Heart left ventricle (tissue), 16 donors: ENCODE data around the gene CCNQ. TPM values are rescaled to one million over a fixed set of nuclear protein-coding genes. Genes with fewer than 3 reads are reported as not detected.
A peak's percentile ranks its signal among the peaks of the same experiment; 100 is the strongest.

Source experiments
- ATAC-seq, 4 donors: fragments of 200-7000 bp; cut with Tn5 transposase; one replicate each; pipeline ENCODE4 v1.9.1; 2020 to 2022; ENCODE audit warnings: moderate library complexity in 4 of 4, mild to moderate bottlenecking in 3 of 4, moderate number of reproducible peaks in 1 of 4
- DNase-seq, 5 donors: peaks; one replicate each; pipeline ENCODE4 v3.0.0-alpha.2; 2020
- H3K27ac ChIP-seq, 12 donors: fragments of 200-600 bp; sonication (generic) in 4 of 12; one replicate each; pipeline versions ENCODE4 v1.5.0 to v1.8.0; 2016 to 2022; ENCODE audit warnings: mild to moderate bottlenecking in 2 of 12
- H3K27me3 ChIP-seq, 9 donors: fragments of 200-600 bp; sonication (generic) in 2 of 9; one replicate each; pipeline versions ENCODE4 v1.5.1 to v1.8.0; 2016 to 2022; ENCODE audit warnings: mild to moderate bottlenecking in 3 of 9
- H3K36me3 ChIP-seq, 9 donors: fragments of 200-600 bp; sonication (generic) in 2 of 9; one replicate each; pipeline versions ENCODE4 v1.5.0 to v1.8.0; 2018 to 2022; ENCODE audit warnings: mild to moderate bottlenecking in 2 of 9
- H3K4me1 ChIP-seq, 12 donors: fragments of 200-600 bp; sonication (generic) in 4 of 12; one replicate each; pipeline versions ENCODE4 v1.5.0 to v1.8.0; 2016 to 2022; ENCODE audit warnings: mild to moderate bottlenecking in 3 of 12
- H3K4me3 ChIP-seq, 12 donors: fragments of 200-600 bp; sonication (generic) in 4 of 12; one replicate each; pipeline versions ENCODE4 v1.5.0 to v1.8.0; 2017 to 2022; ENCODE audit warnings: mild to moderate bottlenecking in 9 of 12, moderate library complexity in 4 of 12
- H3K9me3 ChIP-seq, 12 donors: fragments of 200-600 bp; sonication (generic) in 4 of 12; one replicate each; pipeline versions ENCODE4 v1.5.0 to v1.8.0; 2016 to 2022; ENCODE audit warnings: mild to moderate bottlenecking in 1 of 12
- POLR2A ChIP-seq, 2 donors: fragments of 450-650 bp; IDR thresholded peaks; one replicate each; pipeline ENCODE4 v1.6.1; 2017; ENCODE audit warnings: antibody characterized with exemption in 2 of 2, mild to moderate bottlenecking in 2 of 2, moderate library complexity in 2 of 2
- WGBS, 4 donors: extraction: QIAGEN DNeasy Blood & Tissue Kit in 2 of 4; methylation state at CpG; one replicate each; pipeline versions ENCODE4 v1.1.5 to v1.1.7; 2013 to 2018; 5-methylcytosine and 5-hydroxymethylcytosine counted together
- intact Hi-C, 10 donors: fragments of 100-400 bp; cut with DNase I; formaldehyde crosslinking; loops; one replicate each; pipeline versions ENCODE4 v1.11.1 to v1.14.2; 2022
- polyA plus RNA-seq, 2 donors: library from polyadenylated mRNA; stranded (reverse); fragments of 200-250 nt; gene quantifications; one replicate each; pipeline ENCODE4 v1.2.3, GENCODE V29; 2013
- total RNA-seq, 9 donors: library from RNA; depleted of rRNA in 2 of 9; stranded (reverse); fragments of >200 nt in 2 of 9; fragmentation: NEBNext Ultra II Directional in 3 of 9; extraction: Animal tissue kit (Norgen Biotek cat#: 25700) in 3 of 9; gene quantifications; one replicate each; pipeline versions ENCODE4 v1.1.0 to v1.2.4, GENCODE V29; 2016 to 2023
- TF ChIP-seq, protein P1 (sequence below), 12 donors: fragments of 200-600 bp; sonication (generic) in 4 of 12; IDR thresholded peaks; one replicate each; pipeline versions ENCODE4 v1.5.0 to v1.8.0; 2018 to 2022; ENCODE audit warnings: antibody characterized with exemption in 12 of 12, mild to moderate bottlenecking in 5 of 12
- donor health status: ischemic (EF 13 %, LVEDD 7.1; RV severe dilation, severe dysfunction).
- donor health status: healthy with polysubstance abuse.
- donor health status: DM: no; HTN: yes; CAD: no.
- donor health status: DM: no; HTN: no; CAD: no.
- donor health status: ischemic (EF 25% LVEDD 6.9; RV normal size, moderate dysfunction).
- donor health status: ischemic (EF 25% LVEDD 5.7; RV mildly dilated, moderate dysfunction).
- donor health status: healthy.
- donor health status: DM: yes; HTN: yes; CAD: no.
- donor health status: ischemic (EF 35%, LVEDD 5.7; RV mildly dilated, moderate dysfunction).
- donor health status: nonischemic (EF 11% LVEDD 7.7; RV severe dilation, severe dysfunction).
- donor health status: DM: yes; HTN: yes; CAD: no.
- donor health status: PGD.
- donor health status: ischemic (EF 29% LVEDD 5.4; RV normal size, mild dysfunction).
- donor health status: nonischemic (EF 23%, LVEDD 6.1; RV moderate dilation, normal function).

CCNQ gene
- total and polyA plus RNA-seq, 11 donors, result 16.2 to 126 (median 46.5) TPM

DNA sequence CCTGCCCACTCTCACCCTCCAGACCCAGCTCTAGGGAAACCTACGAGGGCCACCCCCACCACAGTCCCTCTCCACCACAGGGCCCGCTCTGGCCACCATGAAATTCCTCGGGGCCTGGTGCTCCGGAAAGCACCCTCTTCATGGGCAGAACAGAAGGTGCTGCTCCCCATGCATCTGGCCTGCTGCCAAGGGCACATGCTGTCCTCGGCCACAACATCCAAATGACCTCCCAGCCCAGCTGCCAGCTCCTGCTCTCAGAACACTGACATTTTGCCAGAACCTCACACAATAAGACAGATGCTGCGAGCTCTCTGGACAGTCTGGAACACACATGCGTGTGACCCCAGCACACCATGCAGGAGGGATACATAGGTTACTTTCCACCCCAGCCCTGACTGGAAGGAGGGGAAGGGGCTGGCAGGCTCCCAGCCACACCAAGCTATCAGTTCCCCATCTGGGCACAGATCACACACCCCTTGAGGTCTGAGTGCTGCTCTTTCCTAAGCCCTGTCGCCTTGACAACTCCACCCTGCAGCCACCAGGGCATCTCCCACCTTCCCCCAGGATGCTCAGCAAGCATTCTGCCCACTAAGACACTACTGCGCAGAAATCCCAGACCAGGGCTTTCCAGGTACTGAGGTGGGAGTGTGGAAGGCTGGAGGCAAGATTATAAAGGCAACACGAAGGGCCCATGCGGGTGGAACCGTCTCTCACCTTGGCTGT, 5.8 kb downstream of the CCNQ start:
- H3K4me3 ChIP-seq, result no peak overlapping the region
- DNase-seq, result peak; percentile 48 to 84 (median 72)
- H3K36me3 ChIP-seq, result peaks cover 0 to 40% (median 14%) of the 10 kb centered on the region in 9 donors
- H3K4me1 ChIP-seq, result peaks cover 0 to 17% (median 3%) of the 10 kb centered on the region in 12 donors
- H3K9me3 ChIP-seq, result no peaks in the 10 kb centered on the region
- intact Hi-C loops, result no loop called here
- WGBS, 4 donors, result 64 to 72% (median 68%) methylated on average over 12 of the region's 12 CpGs
- no peaks in the 10 kb centered on the region for H3K27me3 ChIP-seq
- ATAC-seq, result peak; percentile 78 to 91 (median 84)
- no peak for TF ChIP-seq POLR2A (IDR thresholded peaks at IDR 0.05)
- TF ChIP-seq, protein P1, sequence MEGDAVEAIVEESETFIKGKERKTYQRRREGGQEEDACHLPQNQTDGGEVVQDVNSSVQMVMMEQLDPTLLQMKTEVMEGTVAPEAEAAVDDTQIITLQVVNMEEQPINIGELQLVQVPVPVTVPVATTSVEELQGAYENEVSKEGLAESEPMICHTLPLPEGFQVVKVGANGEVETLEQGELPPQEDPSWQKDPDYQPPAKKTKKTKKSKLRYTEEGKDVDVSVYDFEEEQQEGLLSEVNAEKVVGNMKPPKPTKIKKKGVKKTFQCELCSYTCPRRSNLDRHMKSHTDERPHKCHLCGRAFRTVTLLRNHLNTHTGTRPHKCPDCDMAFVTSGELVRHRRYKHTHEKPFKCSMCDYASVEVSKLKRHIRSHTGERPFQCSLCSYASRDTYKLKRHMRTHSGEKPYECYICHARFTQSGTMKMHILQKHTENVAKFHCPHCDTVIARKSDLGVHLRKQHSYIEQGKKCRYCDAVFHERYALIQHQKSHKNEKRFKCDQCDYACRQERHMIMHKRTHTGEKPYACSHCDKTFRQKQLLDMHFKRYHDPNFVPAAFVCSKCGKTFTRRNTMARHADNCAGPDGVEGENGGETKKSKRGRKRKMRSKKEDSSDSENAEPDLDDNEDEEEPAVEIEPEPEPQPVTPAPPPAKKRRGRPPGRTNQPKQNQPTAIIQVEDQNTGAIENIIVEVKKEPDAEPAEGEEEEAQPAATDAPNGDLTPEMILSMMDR (IDR thresholded peaks at IDR 0.05), result no peak
- H3K27ac ChIP-seq, result peak overlapping the region in 9 of 12 donors; percentile 13 to 83 (median 67)

DNA sequence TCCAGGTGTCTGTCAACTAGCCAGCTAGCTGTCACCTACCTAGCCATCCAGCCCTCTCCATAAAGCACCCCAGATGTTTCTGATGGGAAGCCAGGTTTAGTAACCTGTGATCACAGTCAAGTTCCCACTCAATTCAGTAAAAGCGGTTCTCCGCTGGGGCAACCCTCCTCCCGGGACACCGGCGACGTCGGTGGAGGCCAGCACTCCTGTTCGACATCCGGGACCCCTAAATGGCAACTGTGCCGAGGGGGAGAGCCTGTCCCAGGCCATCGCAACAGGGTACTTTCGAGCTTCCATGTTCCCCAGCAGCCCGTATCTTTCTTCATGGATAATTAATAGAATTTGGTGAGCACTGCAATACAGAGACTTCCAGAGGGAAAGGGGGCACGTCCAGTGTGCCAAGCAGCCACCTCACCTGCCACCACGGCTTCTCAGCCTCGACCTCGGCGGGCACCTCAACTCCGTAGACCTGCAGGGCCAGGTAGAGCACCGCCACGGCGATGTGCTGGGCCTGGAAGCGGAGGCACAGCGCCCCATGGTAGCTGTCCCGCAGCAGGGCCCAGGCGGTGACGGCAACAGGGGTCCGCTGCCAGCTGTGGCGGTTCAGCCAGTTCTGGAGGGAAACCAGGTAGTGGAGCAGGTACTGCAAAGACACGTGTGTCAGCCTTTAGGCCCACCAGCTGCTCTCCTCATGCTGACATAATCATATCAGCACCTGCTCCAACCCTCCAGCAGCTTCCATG, 6.7 kb downstream of the CCNQ start:
- peaks cover 0 to 49% (median 22%) of the 10 kb centered on the region in 9 donors for H3K36me3 ChIP-seq
- intact Hi-C loops, result no loop called here

DNA sequence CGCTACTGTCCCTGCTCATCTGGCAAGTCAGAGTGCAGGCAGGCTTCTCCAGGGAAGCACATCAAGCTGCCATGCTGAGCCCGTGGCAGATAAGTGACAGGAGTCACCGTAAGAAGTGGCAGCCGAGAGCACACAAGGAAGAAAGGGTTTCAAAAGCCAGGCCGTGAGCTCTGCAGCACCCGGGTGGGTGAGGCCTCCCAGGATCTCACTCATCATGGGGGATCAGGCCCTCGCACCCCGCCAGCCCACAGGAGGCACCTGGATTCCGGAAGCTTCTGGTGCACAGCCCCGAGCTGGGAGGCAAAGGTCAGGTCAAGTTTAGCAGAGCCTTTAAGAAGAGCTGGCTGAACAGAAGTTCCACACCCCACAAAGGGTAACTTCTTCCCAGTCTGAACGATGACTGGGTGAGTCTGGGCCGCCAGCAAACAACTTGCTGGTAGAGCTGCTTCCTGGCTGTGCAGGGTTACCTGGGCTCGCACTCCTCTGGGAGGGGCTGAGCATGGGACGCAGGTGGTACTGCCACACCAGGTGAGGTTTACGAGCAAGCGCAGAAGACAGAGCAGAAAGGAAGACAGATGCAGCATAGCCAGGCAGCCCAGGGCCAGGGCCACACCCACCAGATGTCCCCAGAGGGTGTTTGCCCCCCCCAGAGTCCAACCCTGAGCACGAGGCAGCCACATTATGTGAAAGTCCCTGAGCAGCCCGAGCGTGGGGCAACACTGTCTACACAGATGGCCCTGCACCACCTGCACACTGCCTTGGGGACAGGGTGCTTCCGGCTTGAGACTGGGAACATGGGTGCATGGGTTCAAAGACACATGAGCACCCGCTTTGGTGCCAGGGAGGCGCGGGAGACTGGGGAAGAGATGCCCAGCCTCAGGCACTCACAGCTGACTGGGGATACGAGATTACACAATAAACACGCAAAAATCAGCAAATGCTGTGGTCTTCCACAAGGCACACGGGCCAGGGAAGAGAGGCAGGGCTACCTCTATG, 7.7 kb downstream of the CCNQ start:
- no peak for ATAC-seq
- peaks cover 0 to 52% (median 26%) of the 10 kb centered on the region in 9 donors for H3K36me3 ChIP-seq
- 81 to 90% (median 84%) methylated on average over 17 to 26 of the region's 26 CpGs for WGBS, 4 donors
- TF ChIP-seq, protein P1 (IDR thresholded peaks at IDR 0.05), result no peak
- TF ChIP-seq POLR2A (IDR thresholded peaks at IDR 0.05), result no peak
- DNase-seq, result peak in 1 of 5 donors; percentile 19
- no peaks in the 10 kb centered on the region for H3K9me3 ChIP-seq
- H3K4me1 ChIP-seq, result peaks cover 0 to 13% (median 0%) of the 10 kb centered on the region in 12 donors
- H3K4me3 ChIP-seq, result no peak overlapping the region
- intact Hi-C loops, result no loop called here
- H3K27me3 ChIP-seq, result peaks cover 0 to 7% (median 0%) of the 10 kb centered on the region in 9 donors
- H3K27ac ChIP-seq, result peak overlapping the region in 1 of 12 donors; percentile 75

More for the DNA sequence above, 6.7 kb downstream of the CCNQ start:
- DNase-seq, result peak in 1 of 5 donors; percentile 9
- Histone ChIP-seq H3K4me3 (no peak overlapping the region), H3K27ac (peak overlapping the region in 9 of 12 donors; percentile 13 to 83 (median 66)), H3K4me1 (peaks cover 0 to 13% (median under 1%) of the 10 kb centered on the region in 12 donors), H3K9me3 (no peaks in the 10 kb centered on the region), H3K27me3 (peaks cover 0 to 7% (median 0%) of the 10 kb centered on the region in 9 donors)
- ATAC-seq, result no peak
- TF ChIP-seq, protein P1 (IDR thresholded peaks at IDR 0.05), result no peak
- no peak for TF ChIP-seq POLR2A (IDR thresholded peaks at IDR 0.05)
- WGBS, 4 donors, result 90 to 97% (median 95%) methylated on average over 28 to 30 of the region's 30 CpGs
